ENCODE results near the gene ZNF805. TPM values are rescaled to one million over a fixed set of nuclear protein-coding genes. Genes with fewer than 3 reads are reported as not detected.

Gene ZNF805
- total RNA-seq, 1 experiment from 2014 or later: 14.1 TPM

GRCh38 chr19:57263244-57263741, 22.9 kb downstream of the ZNF805 start:
- CTCF ChIA-PET: no interaction called here
- intact Hi-C loops (cut with micrococcal nuclease; ENCODE audit: unreplicated experiment): no loop called here
- H3K4me1 Mint-ChIP-seq (ENCODE audit: low read depth, unreplicated experiment): no peaks in the 10 kb centered on the region
- H3K4me3 Mint-ChIP-seq (ENCODE audit: low read depth, unreplicated experiment): no peak overlapping the region
- no peak for DNase-seq
- TF ChIP-seq, protein P1, sequence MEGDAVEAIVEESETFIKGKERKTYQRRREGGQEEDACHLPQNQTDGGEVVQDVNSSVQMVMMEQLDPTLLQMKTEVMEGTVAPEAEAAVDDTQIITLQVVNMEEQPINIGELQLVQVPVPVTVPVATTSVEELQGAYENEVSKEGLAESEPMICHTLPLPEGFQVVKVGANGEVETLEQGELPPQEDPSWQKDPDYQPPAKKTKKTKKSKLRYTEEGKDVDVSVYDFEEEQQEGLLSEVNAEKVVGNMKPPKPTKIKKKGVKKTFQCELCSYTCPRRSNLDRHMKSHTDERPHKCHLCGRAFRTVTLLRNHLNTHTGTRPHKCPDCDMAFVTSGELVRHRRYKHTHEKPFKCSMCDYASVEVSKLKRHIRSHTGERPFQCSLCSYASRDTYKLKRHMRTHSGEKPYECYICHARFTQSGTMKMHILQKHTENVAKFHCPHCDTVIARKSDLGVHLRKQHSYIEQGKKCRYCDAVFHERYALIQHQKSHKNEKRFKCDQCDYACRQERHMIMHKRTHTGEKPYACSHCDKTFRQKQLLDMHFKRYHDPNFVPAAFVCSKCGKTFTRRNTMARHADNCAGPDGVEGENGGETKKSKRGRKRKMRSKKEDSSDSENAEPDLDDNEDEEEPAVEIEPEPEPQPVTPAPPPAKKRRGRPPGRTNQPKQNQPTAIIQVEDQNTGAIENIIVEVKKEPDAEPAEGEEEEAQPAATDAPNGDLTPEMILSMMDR (IDR thresholded peaks at IDR 0.05; ENCODE audit: unreplicated experiment): no peak
- H3K27ac Mint-ChIP-seq (ENCODE audit: unreplicated experiment): no peak overlapping the region
- no peaks in the 10 kb centered on the region for H3K27me3 Mint-ChIP-seq (ENCODE audit: unreplicated experiment)
- no TSS peak for BruUV-seq (replicated peaks)
- peaks cover 21% of the 10 kb centered on the region for H3K36me3 Mint-ChIP-seq (ENCODE audit: insufficient read depth, unreplicated experiment)
- peaks cover 28% of the 10 kb centered on the region for H3K9me3 Mint-ChIP-seq (ENCODE audit: low read depth, unreplicated experiment)

DNA sequence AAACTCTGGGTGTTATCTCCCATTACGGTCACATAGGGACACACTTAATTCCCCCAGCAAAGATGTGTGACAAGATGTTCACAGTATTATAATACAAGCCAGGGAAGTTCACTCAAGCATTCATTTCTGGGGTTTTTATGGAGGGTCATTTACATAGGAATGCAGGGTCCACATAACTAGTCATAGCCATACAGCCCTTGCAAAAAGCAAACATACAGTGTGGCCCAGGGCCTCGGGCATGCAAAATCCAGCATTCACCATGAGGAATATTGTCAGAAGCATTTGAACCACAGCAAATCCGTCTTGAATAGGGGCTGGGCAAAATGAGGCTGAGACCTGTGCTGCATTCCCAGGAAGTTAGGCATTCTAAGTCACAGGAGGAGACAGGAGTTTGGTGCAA, 26.9 kb downstream of the ZNF805 start:
- H3K9me3 Mint-ChIP-seq (ENCODE audit: low read depth, unreplicated experiment): peaks cover 10% of the 10 kb centered on the region
- CTCF ChIA-PET: no interaction called here
- TF ChIP-seq, protein P1 (IDR thresholded peaks at IDR 0.05; ENCODE audit: unreplicated experiment): no peak
- H3K27me3 Mint-ChIP-seq (ENCODE audit: unreplicated experiment): no peaks in the 10 kb centered on the region
- intact Hi-C loops (cut with micrococcal nuclease; ENCODE audit: unreplicated experiment): no loop called here
- H3K27ac Mint-ChIP-seq (ENCODE audit: unreplicated experiment): no peak overlapping the region
- H3K36me3 Mint-ChIP-seq (ENCODE audit: insufficient read depth, unreplicated experiment): peaks cover 4% of the 10 kb centered on the region
- H3K4me3 Mint-ChIP-seq (ENCODE audit: low read depth, unreplicated experiment): no peak overlapping the region
- BruUV-seq (replicated peaks): no TSS peak
- H3K4me1 Mint-ChIP-seq (ENCODE audit: low read depth, unreplicated experiment): no peaks in the 10 kb centered on the region
- no peak for DNase-seq

- H3K9me3 Mint-ChIP-seq (ENCODE audit: low read depth, unreplicated experiment): peaks cover 10% of the 10 kb centered on the region
- intact Hi-C loops (cut with micrococcal nuclease; ENCODE audit: unreplicated experiment): no loop called here
- CTCF ChIA-PET: interaction anchor here (0.7 kb wide), 2 partner anchors 37 to 966 kb away, joined by 6 to 10 read pairs; no protein-coding TSS in a partner anchor
- no peaks in the 10 kb centered on the region for H3K27me3 Mint-ChIP-seq (ENCODE audit: unreplicated experiment)
- no peak overlapping the region for H3K27ac Mint-ChIP-seq (ENCODE audit: unreplicated experiment)
- H3K36me3 Mint-ChIP-seq (ENCODE audit: insufficient read depth, unreplicated experiment): peaks cover 7% of the 10 kb centered on the region
- H3K4me1 Mint-ChIP-seq (ENCODE audit: low read depth, unreplicated experiment): no peaks in the 10 kb centered on the region
- BruUV-seq (replicated peaks): no TSS peak
- TF ChIP-seq, protein P1 (IDR thresholded peaks at IDR 0.05; ENCODE audit: unreplicated experiment): no peak
- no peak for DNase-seq
- H3K4me3 Mint-ChIP-seq (ENCODE audit: low read depth, unreplicated experiment): no peak overlapping the region
These were observed 29.3 kb downstream of the ZNF805 start for GRCh38 chr19:57269515-57270250.

DNA sequence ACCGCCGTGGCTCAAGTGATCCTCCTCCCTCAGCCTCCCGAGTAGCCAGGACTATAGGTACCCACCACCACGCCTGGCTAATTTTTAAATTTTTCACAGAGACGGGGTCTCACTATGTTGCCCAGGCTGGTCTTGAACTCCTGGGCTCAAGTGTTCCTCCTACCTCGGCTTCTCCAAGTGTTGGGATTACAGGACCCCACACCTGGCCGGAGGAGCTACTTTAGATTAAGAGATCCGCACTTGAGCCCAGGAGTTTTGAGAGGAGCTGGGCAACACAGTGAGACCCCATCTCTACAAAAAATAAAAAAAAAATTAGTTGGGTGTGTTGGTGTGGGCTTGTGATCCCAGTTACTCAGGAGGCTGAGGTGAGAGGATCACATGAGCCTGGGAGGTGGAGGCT, 30.8 kb downstream of the ZNF805 start:
- Mint-ChIP-seq H3K4me1 (ENCODE audit: low read depth, unreplicated experiment) (no peaks in the 10 kb centered on the region), H3K27ac (ENCODE audit: unreplicated experiment) (no peak overlapping the region), H3K36me3 (ENCODE audit: insufficient read depth, unreplicated experiment) (peaks cover 8% of the 10 kb centered on the region), H3K9me3 (ENCODE audit: low read depth, unreplicated experiment) (peaks cover 3% of the 10 kb centered on the region), H3K27me3 (ENCODE audit: unreplicated experiment) (no peaks in the 10 kb centered on the region), H3K4me3 (ENCODE audit: low read depth, unreplicated experiment) (no peak overlapping the region)
- DNase-seq: no peak
- no TSS peak for BruUV-seq (replicated peaks)
- intact Hi-C loops (cut with micrococcal nuclease; ENCODE audit: unreplicated experiment): no loop called here
- CTCF ChIA-PET: interaction anchor here (0.6 kb wide), 1 partner anchor 71 kb away, joined by 3 read pairs; no protein-coding TSS in a partner anchor
- TF ChIP-seq, protein P1 (IDR thresholded peaks at IDR 0.05; ENCODE audit: unreplicated experiment): no peak

All from Calu3 (cell line).